Peyer's patch (tissue), 4 donors: ENCODE data around the gene TEX13A. TPM values are rescaled to one million over a fixed set of nuclear protein-coding genes. Genes with fewer than 3 reads are reported as not detected.

Experiments
- DNase-seq, 3 donors: peaks; one replicate each; pipeline ENCODE4 v3.0.0-alpha.2; 2017 to 2019
- H3K27ac ChIP-seq, 4 donors: fragments of 200-600 bp; sonication (generic); one replicate each; pipeline ENCODE4 v1.5.1; 2016 to 2019
- H3K27me3 ChIP-seq, 2 donors: fragments of 200-600 bp; sonication (generic); one replicate each; pipeline ENCODE4 v1.5.1; 2019
- H3K36me3 ChIP-seq, 3 donors: fragments of 200-600 bp; sonication (generic); one replicate each; pipeline ENCODE4 v1.5.1; 2016 to 2019
- H3K4me1 ChIP-seq, 4 donors: fragments of 200-600 bp; sonication (generic); one replicate each; pipeline ENCODE4 v1.5.1; 2016 to 2019
- H3K4me3 ChIP-seq, 4 donors: fragments of 200-600 bp; sonication (generic); 1 replicate in 3 of 4; 2 replicates in 1 of 4; pipeline ENCODE4 v1.5.1; 2016 to 2019; ENCODE audit warnings: mild to moderate bottlenecking in 1 of 4
- H3K9me3 ChIP-seq, 4 donors: fragments of 200-600 bp; sonication (generic); one replicate each; pipeline ENCODE4 v1.5.1; 2016 to 2019; ENCODE audit warnings: mild to moderate bottlenecking in 1 of 4
- POLR2A ChIP-seq, 2 donors: fragments of 450-650 bp; IDR thresholded peaks; one replicate each; pipeline ENCODE4 v1.5.1; 2017; ENCODE audit warnings: antibody characterized with exemption in 2 of 2, mild to moderate bottlenecking in 2 of 2, moderate library complexity in 2 of 2
- total RNA-seq, 4 donors: library from RNA; depleted of rRNA; stranded (reverse); fragments of >200 nt; gene quantifications; one replicate each; pipeline ENCODE4 v1.1.0, GENCODE V29; 2016
- TF ChIP-seq, protein P1 (sequence below), 6 experiments: fragments of 450-650 bp in 4 of 6; fragments of 200-600 bp in 2 of 6; sonication (generic) in 1 of 6; IDR thresholded peaks; one replicate each; pipeline ENCODE4 v1.5.1; 2017 to 2019; ENCODE audit warnings: antibody characterized with exemption in 6 of 6, mild to moderate bottlenecking in 3 of 6, moderate library complexity in 1 of 6

Gene TEX13A
- total RNA-seq, 4 donors from 2014 or later = not detected

DNA sequence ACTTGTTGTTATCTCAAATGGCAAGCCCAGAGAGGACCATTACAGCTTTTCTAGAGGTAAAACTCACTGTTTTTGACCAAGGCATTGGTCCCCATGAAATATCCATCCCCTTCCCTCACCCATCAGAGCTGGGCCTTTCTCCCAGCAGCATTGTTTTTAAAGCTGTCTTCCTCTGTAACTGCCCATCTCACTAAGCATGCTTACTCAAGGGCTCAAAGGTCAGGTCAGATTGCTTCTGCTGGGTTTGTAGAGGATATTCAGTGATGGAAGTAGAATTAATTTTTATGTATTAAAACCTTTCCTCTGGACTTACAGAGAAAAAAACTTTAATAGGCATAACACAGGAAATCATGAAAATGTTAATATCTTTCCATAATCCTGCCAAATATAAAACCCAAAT lies 11.1 kb downstream of the TEX13A start:
- Histone ChIP-seq H3K4me3 (no peak overlapping the region), H3K4me1 (no peaks in the 10 kb centered on the region), H3K36me3 (no peaks in the 10 kb centered on the region), H3K9me3 (no peaks in the 10 kb centered on the region), H3K27me3 (no peaks in the 10 kb centered on the region), H3K27ac (no peak overlapping the region)
- TF ChIP-seq, protein P1, sequence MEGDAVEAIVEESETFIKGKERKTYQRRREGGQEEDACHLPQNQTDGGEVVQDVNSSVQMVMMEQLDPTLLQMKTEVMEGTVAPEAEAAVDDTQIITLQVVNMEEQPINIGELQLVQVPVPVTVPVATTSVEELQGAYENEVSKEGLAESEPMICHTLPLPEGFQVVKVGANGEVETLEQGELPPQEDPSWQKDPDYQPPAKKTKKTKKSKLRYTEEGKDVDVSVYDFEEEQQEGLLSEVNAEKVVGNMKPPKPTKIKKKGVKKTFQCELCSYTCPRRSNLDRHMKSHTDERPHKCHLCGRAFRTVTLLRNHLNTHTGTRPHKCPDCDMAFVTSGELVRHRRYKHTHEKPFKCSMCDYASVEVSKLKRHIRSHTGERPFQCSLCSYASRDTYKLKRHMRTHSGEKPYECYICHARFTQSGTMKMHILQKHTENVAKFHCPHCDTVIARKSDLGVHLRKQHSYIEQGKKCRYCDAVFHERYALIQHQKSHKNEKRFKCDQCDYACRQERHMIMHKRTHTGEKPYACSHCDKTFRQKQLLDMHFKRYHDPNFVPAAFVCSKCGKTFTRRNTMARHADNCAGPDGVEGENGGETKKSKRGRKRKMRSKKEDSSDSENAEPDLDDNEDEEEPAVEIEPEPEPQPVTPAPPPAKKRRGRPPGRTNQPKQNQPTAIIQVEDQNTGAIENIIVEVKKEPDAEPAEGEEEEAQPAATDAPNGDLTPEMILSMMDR (IDR thresholded peaks at IDR 0.05) = no peak
- no peak for DNase-seq

DNA sequence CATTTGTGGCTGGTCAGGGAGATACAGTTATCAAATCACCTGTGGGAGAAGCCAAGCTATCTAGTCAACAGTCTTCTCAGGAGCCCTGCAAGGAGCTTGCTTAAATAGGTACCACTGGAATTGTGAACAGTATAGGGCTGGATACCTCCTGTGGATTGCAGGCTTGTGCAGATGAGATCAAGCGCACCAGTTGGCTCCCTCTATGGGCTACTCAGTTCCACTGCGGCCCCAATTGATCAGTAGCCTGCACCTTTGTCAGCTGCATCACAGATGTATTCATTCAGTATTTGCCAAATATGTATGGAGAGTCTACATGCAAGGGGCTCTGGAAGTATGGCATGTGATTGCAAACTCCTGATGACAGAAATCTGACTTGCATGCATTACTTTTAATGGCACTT lies 28.6 kb downstream of the TEX13A start:
- TF ChIP-seq POLR2A (IDR thresholded peaks at IDR 0.05) = no peak
- TF ChIP-seq, protein P1 (IDR thresholded peaks at IDR 0.05) = no peak
- Histone ChIP-seq H3K27me3 (no peaks in the 10 kb centered on the region), H3K4me1 (no peaks in the 10 kb centered on the region), H3K36me3 (no peaks in the 10 kb centered on the region), H3K9me3 (no peaks in the 10 kb centered on the region), H3K27ac (no peak overlapping the region), H3K4me3 (no peak overlapping the region)
- DNase-seq = no peak

DNA sequence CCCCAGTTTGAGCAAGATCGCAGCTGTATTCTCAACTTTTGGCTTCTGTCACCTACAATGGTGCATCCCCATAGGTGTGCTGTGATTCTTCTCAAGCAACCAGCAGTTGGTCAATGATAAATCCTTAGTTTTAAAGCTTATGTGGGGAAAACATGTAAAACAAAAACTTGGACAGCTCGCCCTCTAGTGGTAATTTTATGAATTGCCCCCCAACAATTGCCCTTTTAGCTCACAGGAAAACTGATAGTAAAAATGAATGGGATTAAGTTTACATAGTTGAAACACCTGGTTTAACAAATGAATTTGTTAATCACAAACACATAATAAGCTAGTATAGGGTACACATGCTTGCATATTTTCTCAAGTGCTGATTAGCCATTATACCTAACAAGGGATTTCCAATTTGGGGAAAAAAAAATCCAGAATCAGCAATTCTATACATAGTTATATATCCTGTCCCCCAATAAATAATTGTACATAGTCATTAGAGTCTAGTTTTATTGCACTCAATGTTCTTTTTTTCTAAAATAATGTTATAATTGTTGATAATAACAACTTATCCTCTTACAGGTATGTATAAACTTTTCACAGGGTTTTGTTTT lies 30.1 kb downstream of the TEX13A start:
- H3K36me3 ChIP-seq = no peaks in the 10 kb centered on the region
- DNase-seq = peak in 1 of 3 donors; percentile 56
- TF ChIP-seq, protein P1 (IDR thresholded peaks at IDR 0.05) = peak; percentile 39 to 63 (median 54)
- TF ChIP-seq POLR2A (IDR thresholded peaks at IDR 0.05) = no peak
- no peak overlapping the region for H3K27ac ChIP-seq
- no peak overlapping the region for H3K4me3 ChIP-seq
- no peaks in the 10 kb centered on the region for H3K27me3 ChIP-seq
- no peaks in the 10 kb centered on the region for H3K4me1 ChIP-seq
- no peaks in the 10 kb centered on the region for H3K9me3 ChIP-seq

DNA sequence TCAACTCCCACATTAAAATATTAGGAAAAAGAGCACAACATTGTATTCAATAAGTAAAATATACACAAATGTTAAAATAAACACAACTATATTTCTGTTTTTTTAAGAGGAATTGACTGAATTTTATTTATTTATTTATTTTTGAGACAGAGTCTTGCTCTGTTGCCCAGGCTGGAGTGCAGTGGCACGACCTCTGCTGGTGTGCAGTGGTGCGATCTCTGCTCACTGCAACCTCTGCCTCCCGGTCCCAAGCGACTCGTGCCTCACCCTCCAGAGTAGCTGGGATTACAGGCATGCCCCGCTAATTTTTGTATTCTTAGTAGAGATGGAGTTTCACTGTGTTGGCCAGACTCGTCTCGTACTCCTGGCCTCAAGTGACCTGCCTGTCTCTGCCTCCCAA lies 31.4 kb downstream of the TEX13A start:
- TF ChIP-seq, protein P1 (IDR thresholded peaks at IDR 0.05) = no peak
- TF ChIP-seq POLR2A (IDR thresholded peaks at IDR 0.05) = no peak
- Histone ChIP-seq H3K27ac (no peak overlapping the region), H3K4me1 (no peaks in the 10 kb centered on the region), H3K27me3 (no peaks in the 10 kb centered on the region), H3K36me3 (no peaks in the 10 kb centered on the region), H3K4me3 (no peak overlapping the region), H3K9me3 (no peaks in the 10 kb centered on the region)
- no peak for DNase-seq

DNA sequence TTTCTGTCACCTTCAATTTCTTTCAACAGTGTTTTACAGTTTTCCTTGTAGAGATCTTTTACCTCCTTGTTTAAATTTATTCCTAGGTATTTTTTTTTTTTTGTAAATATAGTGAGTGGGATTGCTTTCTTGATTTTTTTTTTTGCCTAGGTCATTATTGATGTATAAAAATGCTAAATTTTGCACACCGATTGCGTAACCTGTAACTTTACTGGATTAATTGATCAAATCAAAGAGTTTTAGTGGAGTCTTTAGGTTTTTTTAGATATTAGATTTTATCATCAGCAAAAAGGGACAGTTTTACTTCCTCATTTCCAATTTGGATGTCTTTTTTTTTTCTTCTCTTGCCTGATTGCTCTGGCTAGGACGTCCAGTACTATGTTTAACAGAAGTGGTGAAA lies 40.9 kb downstream of the TEX13A start:
- TF ChIP-seq POLR2A (IDR thresholded peaks at IDR 0.05) = no peak
- TF ChIP-seq, protein P1 (IDR thresholded peaks at IDR 0.05) = no peak
- H3K4me1 ChIP-seq = no peaks in the 10 kb centered on the region
- DNase-seq = no peak
- H3K9me3 ChIP-seq = no peaks in the 10 kb centered on the region
- H3K36me3 ChIP-seq = no peaks in the 10 kb centered on the region
- H3K4me3 ChIP-seq = no peak overlapping the region
- H3K27me3 ChIP-seq = no peaks in the 10 kb centered on the region
- no peak overlapping the region for H3K27ac ChIP-seq

DNA sequence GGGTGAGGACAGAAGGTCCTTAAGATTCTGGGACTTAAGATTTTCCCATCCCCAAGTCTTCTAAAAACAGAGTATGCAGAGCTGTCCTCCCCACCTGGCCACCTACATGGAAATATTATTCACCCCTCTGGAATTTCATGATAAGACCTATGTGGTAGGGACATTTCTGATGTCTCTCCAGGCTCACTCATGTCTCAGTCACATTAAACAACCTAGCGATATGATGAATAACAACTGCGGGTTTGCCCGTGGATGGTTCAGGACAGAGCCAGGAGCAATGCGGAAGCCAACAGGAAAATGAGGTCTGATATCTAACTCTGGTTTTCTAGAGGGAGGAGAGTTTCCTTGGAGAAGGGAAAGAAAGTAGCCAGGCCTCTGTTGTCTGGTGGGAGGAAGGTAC lies 47.4 kb downstream of the TEX13A start:
- no peaks in the 10 kb centered on the region for H3K36me3 ChIP-seq
- DNase-seq = no peak
- no peak overlapping the region for H3K27ac ChIP-seq
- H3K9me3 ChIP-seq = no peaks in the 10 kb centered on the region
- no peaks in the 10 kb centered on the region for H3K4me1 ChIP-seq
- no peak overlapping the region for H3K4me3 ChIP-seq
- TF ChIP-seq, protein P1 (IDR thresholded peaks at IDR 0.05) = no peak
- TF ChIP-seq POLR2A (IDR thresholded peaks at IDR 0.05) = no peak
- no peaks in the 10 kb centered on the region for H3K27me3 ChIP-seq
